GM12865 (cell line): ENCODE measurements around the gene CD180.

ENCODE experiments used
- DNase-seq: peaks from one replicate; pipeline ENCODE4 v3.0.0; 2010; ENCODE audit warnings: low read depth
- H3K4me3 ChIP-seq: 2 replicates; pipeline ENCODE4 v1.5.1; 2011; ENCODE audit warnings: mild to moderate bottlenecking, low read depth, low read length, control low read depth
- CTCF ChIP-seq: IDR thresholded peaks from 2 replicates; pipeline ENCODE4 v1.5.1; 2011; ENCODE audit warnings: low read length, control low read depth, low read depth, inconsistent platforms; ENCODE audit not compliant: insufficient read depth; ENCODE audit errors: missing control alignments

Gene CD180

GRCh38 chr5:67140413-67140812 lies 56.2 kb downstream of the CD180 start:
- TF ChIP-seq CTCF, result no peak
- H3K4me3 ChIP-seq, result no peak overlapping the region
- DNase-seq, result no peak

- H3K4me3 ChIP-seq, result no peak overlapping the region
- TF ChIP-seq CTCF, result no peak
- no peak for DNase-seq
Measured at GRCh38 chr5:67139030-67139429, 57.6 kb downstream of the CD180 start.

GRCh38 chr5:67135381-67135984 lies 61.1 kb downstream of the CD180 start:
- no peak overlapping the region for H3K4me3 ChIP-seq
- TF ChIP-seq CTCF, result no peak
- no peak for DNase-seq

GRCh38 chr5:67133776-67134175 lies 62.8 kb downstream of the CD180 start:
- no peak for TF ChIP-seq CTCF
- DNase-seq, result no peak
- H3K4me3 ChIP-seq, result no peak overlapping the region

- no peak for TF ChIP-seq CTCF
- DNase-seq, result no peak
- H3K4me3 ChIP-seq, result no peak overlapping the region
Measured at GRCh38 chr5:67133217-67133616, 63.4 kb downstream of the CD180 start.

- no peak overlapping the region for H3K4me3 ChIP-seq
- DNase-seq, result no peak
- no peak for TF ChIP-seq CTCF
Measured at GRCh38 chr5:67129768-67130167, 66.8 kb downstream of the CD180 start.
